HG03045 (cell line): Measurements from ENCODE around the gene EEF1E1.

Experiments
- ATAC-seq: cut with Tn5 transposase; IDR thresholded peaks from one replicate; pipeline ENCODE4 v1.9.1; 2021; ENCODE audit warnings: mild to moderate bottlenecking, moderate library complexity; ENCODE audit not compliant: unreplicated experiment

EEF1E1 gene

GRCh38 chr6:8102122-8102958, at the start of gene EEF1E1:
TSS of gene EEF1E1 (minus strand) at chr6:8102548. CDS start at chr6:8102521, 27 bp downstream.
- ATAC-seq, result peak; percentile 99

- ATAC-seq, result no peak
These were observed 47.0 kb upstream of the EEF1E1 start for GRCh38 chr6:8149350-8149749.

- no peak for ATAC-seq
These were observed 41.6 kb upstream of the EEF1E1 start for GRCh38 chr6:8143945-8144344.

- no peak for ATAC-seq
These were observed 37.1 kb upstream of the EEF1E1 start for GRCh38 chr6:8139451-8139850.

GRCh38 chr6:8137529-8137939, 35.2 kb upstream of the EEF1E1 start:
- ATAC-seq, result no peak

GRCh38 chr6:8135276-8135675, 32.9 kb upstream of the EEF1E1 start:
- no peak for ATAC-seq

- no peak for ATAC-seq
These were observed 29.8 kb upstream of the EEF1E1 start for GRCh38 chr6:8132130-8132529.

GRCh38 chr6:8131265-8131897, 29.0 kb upstream of the EEF1E1 start:
- no peak for ATAC-seq

- no peak for ATAC-seq
These were observed 28.1 kb upstream of the EEF1E1 start for GRCh38 chr6:8130399-8130798.

GRCh38 chr6:8123236-8123635, 20.9 kb upstream of the EEF1E1 start:
- ATAC-seq, result no peak

GRCh38 chr6:8114956-8115355, 12.6 kb upstream of the EEF1E1 start:
- ATAC-seq, result no peak

- ATAC-seq, result no peak
These were observed 10.8 kb upstream of the EEF1E1 start for GRCh38 chr6:8113131-8113654.

GRCh38 chr6:8110725-8111124, 8.4 kb upstream of the EEF1E1 start:
- ATAC-seq, result no peak

- peak; percentile 72 for ATAC-seq
These were observed 7.9 kb upstream of the EEF1E1 start for GRCh38 chr6:8110117-8110721.

GRCh38 chr6:8108759-8109539, 6.6 kb upstream of the EEF1E1 start:
- ATAC-seq, result no peak

GRCh38 chr6:8108031-8108660, 5.8 kb upstream of the EEF1E1 start:
- ATAC-seq, result no peak

- ATAC-seq, result no peak
These were observed 3.4 kb upstream of the EEF1E1 start for GRCh38 chr6:8105791-8106190.

GRCh38 chr6:8103726-8104125, 1.4 kb upstream of the EEF1E1 start:
- ATAC-seq, result no peak

GRCh38 chr6:8100159-8100854, 2.0 kb downstream of the EEF1E1 start:
- no peak for ATAC-seq

- no peak for ATAC-seq
These were observed 11.7 kb downstream of the EEF1E1 start for GRCh38 chr6:8090650-8091049.
